HEK293 (cell line): ENCODE measurements around the gene FOXN3.
"Not testable (repeated sequence)": the region's sequence is repeated elsewhere in the genome, so short reads cannot be mapped to it uniquely, and the experiment has no call there.

ENCODE experiments used
- CTCF ChIA-PET: fragments of 350-600 bp; formaldehyde crosslinking; extraction: SDS; loops from one replicate; lab custom pipeline; 2021; ENCODE audit warnings: antibody characterized with exemption; lab: Yijun Ruan, JAX
- POLR2A ChIA-PET: fragments of 300-600 bp; formaldehyde crosslinking; extraction: SDS; loops from one replicate; lab custom pipeline; 2020; ENCODE audit warnings: antibody characterized with exemption, inconsistent platforms; lab: Yijun Ruan, JAX
- H3K27ac ChIP-seq: fragments of 200-500 bp; sonication (Bioruptor generic); 2 replicates; pipeline ENCODE4 v1.5.1; 2014; ENCODE audit warnings: low read depth, low read length, control low read depth, inconsistent platforms; ENCODE audit errors: extremely low read depth
- H3K36me3 ChIP-seq, 2 experiments: fragments of 200-500 bp in 1 of 2; sonication (Bioruptor generic) in 1 of 2; 1 replicate in 1 of 2; 2 replicates in 1 of 2; pipeline ENCODE4 v1.5.1; 2014 to 2017; ENCODE audit warnings: inconsistent platforms in 2 of 2, low read length in 2 of 2; ENCODE audit not compliant: control insufficient read depth in 2 of 2, insufficient read depth in 1 of 2
- H3K4me1 ChIP-seq: fragments of 200-500 bp; sonication (Bioruptor generic); 2 replicates; pipeline ENCODE4 v1.5.1; 2014; ENCODE audit warnings: mild to moderate bottlenecking, low read length, inconsistent platforms; ENCODE audit not compliant: control insufficient read depth, insufficient read depth
- H3K4me3 ChIP-seq: 2 replicates; pipeline ENCODE4 v1.5.1; 2011; ENCODE audit warnings: low read depth, mild to moderate bottlenecking, control low read depth, low read length, moderate library complexity
- H3K9me3 ChIP-seq: fragments of 200-500 bp; sonication (Bioruptor generic); 2 replicates; pipeline ENCODE4 v1.5.1; 2014; ENCODE audit warnings: low read depth, low read length, inconsistent platforms; ENCODE audit not compliant: control insufficient read depth, insufficient read depth
- FEZF1 ChIP-seq: fragments of 450-650 bp; formaldehyde crosslinking; IDR thresholded peaks from 2 replicates; pipeline ENCODE4 v1.5.1; 2016; ENCODE audit warnings: missing biosample characterization, missing genetic modification characterization
- SP7 ChIP-seq: fragments of 450-650 bp; formaldehyde crosslinking; IDR thresholded peaks from 2 replicates; pipeline ENCODE4 v1.5.1; 2016; ENCODE audit warnings: missing biosample characterization, missing genetic modification characterization
- ZFHX2 ChIP-seq: fragments of 450-650 bp; formaldehyde crosslinking; conservative IDR thresholded peaks from 2 replicates; pipeline ENCODE4 v1.5.1; 2016; ENCODE audit warnings: missing biosample characterization, missing genetic modification characterization
- ZNF26 ChIP-seq: fragments of 450-650 bp; formaldehyde crosslinking; IDR thresholded peaks from 2 replicates; pipeline ENCODE4 v1.5.1; 2016; ENCODE audit warnings: missing biosample characterization, missing genetic modification characterization
- ZNF433 ChIP-seq: fragments of 450-650 bp; formaldehyde crosslinking; IDR thresholded peaks from 2 replicates; pipeline ENCODE4 v1.5.1; 2016; ENCODE audit warnings: missing biosample characterization, missing genetic modification characterization, low read depth
- ZNF518A ChIP-seq: fragments of 450-650 bp; formaldehyde crosslinking; conservative IDR thresholded peaks from 2 replicates; pipeline ENCODE4 v1.5.1; 2016; ENCODE audit warnings: low read depth, missing biosample characterization, missing genetic modification characterization
- ZNF677 ChIP-seq: fragments of 450-650 bp; IDR thresholded peaks from 2 replicates; pipeline ENCODE4 v1.5.0; 2018; ENCODE audit warnings: missing biosample characterization, mild to moderate bottlenecking, missing genetic modification characterization, moderate library complexity
- ZNF785 ChIP-seq: fragments of 450-650 bp; formaldehyde crosslinking; IDR thresholded peaks from 2 replicates; pipeline ENCODE4 v1.5.1; 2016; ENCODE audit warnings: missing biosample characterization, missing genetic modification characterization
- TF ChIP-seq, protein P1 (sequence below): fragments of 450-650 bp; formaldehyde crosslinking; IDR thresholded peaks from 2 replicates; pipeline ENCODE4 v1.5.1; 2016; ENCODE audit warnings: missing biosample characterization, missing genetic modification characterization
- TF ChIP-seq, protein P2 (sequence below): fragments of 450-650 bp; formaldehyde crosslinking; IDR thresholded peaks from 2 replicates; pipeline ENCODE4 v1.5.1; 2016; ENCODE audit warnings: missing biosample characterization, missing genetic modification characterization

FOXN3 gene

GRCh38 chr14:89252887-89253532, 164.0 kb downstream of the FOXN3 start (continued):
- TF ChIP-seq ZNF518A (tag by site-specific recombination) (no peak), ZNF785 (tag by site-specific recombination) (no peak)

DNA sequence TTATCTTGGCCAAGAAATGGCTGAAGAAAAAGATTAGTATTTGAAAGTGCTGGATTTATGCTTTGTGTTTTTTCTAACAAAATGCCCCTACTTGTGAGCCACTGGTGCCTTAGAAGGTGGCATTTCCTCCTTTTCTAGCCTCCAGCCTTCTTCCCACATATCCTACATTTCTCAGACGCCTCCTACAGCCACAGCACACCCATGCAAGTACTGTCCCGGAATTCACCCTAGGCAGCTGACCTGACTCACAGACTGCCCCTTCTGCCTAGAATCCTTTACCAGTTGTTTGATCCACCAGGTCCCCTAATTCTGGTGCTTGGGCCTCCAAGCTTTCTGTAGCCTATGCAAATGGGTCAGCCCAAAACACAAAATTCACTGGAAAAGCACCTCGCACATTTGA, 166.0 kb downstream of the FOXN3 start:
- CTCF ChIA-PET = no interaction called here
- POLR2A ChIA-PET = no interaction called here
- Histone ChIP-seq H3K4me3 (no peak overlapping the region), H3K36me3 (no peaks in the 10 kb centered on the region), H3K4me1 (0 out of 2 replicates have a peak, but pooled peaks cover 2% of the 10 kb centered on the region), H3K9me3 (no peaks in the 10 kb centered on the region), H3K27ac (no peak overlapping the region)
- no peak for TF ChIP-seq FEZF1 (tag by site-specific recombination)
- TF ChIP-seq, protein P1, sequence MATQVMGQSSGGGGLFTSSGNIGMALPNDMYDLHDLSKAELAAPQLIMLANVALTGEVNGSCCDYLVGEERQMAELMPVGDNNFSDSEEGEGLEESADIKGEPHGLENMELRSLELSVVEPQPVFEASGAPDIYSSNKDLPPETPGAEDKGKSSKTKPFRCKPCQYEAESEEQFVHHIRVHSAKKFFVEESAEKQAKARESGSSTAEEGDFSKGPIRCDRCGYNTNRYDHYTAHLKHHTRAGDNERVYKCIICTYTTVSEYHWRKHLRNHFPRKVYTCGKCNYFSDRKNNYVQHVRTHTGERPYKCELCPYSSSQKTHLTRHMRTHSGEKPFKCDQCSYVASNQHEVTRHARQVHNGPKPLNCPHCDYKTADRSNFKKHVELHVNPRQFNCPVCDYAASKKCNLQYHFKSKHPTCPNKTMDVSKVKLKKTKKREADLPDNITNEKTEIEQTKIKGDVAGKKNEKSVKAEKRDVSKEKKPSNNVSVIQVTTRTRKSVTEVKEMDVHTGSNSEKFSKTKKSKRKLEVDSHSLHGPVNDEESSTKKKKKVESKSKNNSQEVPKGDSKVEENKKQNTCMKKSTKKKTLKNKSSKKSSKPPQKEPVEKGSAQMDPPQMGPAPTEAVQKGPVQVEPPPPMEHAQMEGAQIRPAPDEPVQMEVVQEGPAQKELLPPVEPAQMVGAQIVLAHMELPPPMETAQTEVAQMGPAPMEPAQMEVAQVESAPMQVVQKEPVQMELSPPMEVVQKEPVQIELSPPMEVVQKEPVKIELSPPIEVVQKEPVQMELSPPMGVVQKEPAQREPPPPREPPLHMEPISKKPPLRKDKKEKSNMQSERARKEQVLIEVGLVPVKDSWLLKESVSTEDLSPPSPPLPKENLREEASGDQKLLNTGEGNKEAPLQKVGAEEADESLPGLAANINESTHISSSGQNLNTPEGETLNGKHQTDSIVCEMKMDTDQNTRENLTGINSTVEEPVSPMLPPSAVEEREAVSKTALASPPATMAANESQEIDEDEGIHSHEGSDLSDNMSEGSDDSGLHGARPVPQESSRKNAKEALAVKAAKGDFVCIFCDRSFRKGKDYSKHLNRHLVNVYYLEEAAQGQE (tag by site-specific recombination) = no peak
- TF ChIP-seq, protein P2, sequence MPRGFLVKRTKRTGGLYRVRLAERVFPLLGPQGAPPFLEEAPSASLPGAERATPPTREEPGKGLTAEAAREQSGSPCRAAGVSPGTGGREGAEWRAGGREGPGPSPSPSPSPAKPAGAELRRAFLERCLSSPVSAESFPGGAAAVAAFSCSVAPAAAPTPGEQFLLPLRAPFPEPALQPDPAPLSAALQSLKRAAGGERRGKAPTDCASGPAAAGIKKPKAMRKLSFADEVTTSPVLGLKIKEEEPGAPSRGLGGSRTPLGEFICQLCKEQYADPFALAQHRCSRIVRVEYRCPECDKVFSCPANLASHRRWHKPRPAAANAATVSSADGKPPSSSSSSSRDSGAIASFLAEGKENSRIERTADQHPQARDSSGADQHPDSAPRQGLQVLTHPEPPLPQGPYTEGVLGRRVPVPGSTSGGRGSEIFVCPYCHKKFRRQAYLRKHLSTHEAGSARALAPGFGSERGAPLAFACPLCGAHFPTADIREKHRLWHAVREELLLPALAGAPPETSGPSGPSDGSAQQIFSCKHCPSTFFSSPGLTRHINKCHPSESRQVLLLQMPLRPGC (tag by site-specific recombination) = no peak
- TF ChIP-seq ZNF433 (tag by site-specific recombination) = no peak
- TF ChIP-seq SP7 (tag by site-specific recombination) = no peak
- no peak for TF ChIP-seq ZNF677 (tag by site-specific recombination)
- no peak for TF ChIP-seq ZNF26 (tag by site-specific recombination)
- 0 out of 2 replicates have a peak, but pooled peaks have one; percentile 9 for TF ChIP-seq ZFHX2

DNA sequence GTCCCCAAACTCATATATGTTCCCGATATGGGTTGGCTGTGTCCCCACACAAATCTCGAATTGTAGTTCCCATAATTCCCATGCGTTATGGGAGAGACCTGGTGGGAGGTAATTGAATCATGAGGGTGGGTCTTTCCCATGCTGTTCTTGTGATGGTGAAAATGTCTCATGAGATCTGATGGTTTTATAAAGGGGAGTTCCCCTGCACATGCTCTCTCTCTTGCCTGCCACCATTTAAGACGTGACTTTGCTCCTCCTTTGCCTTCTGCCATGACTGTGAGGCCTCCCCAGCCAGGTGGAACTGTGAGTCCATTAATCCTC, 166.4 kb downstream of the FOXN3 start:
- POLR2A ChIA-PET, H3K4me1 ChIP-seq, H3K27ac ChIP-seq, H3K4me3 ChIP-seq, H3K36me3 ChIP-seq, H3K9me3 ChIP-seq, CTCF ChIA-PET: not testable (repeated sequence)
